H1 (cell line): ENCODE measurements around the gene CDH12. TPM values are rescaled to one million over a fixed set of nuclear protein-coding genes. Genes with fewer than 3 reads are reported as not detected.

Experiments
- CTCF ChIA-PET: fragments of 300-600 bp; sonication (Branson Sonifier 250); formaldehyde crosslinking; loops from one replicate; lab custom pipeline; 2021; ENCODE audit not compliant: partially characterized antibody; lab: Charles Lee
- POLR2A ChIA-PET: fragments of 300-600 bp; sonication (Branson Sonifier 250); formaldehyde crosslinking; loops from one replicate; lab custom pipeline; 2021; ENCODE audit warnings: inconsistent platforms; ENCODE audit not compliant: partially characterized antibody; lab: Charles Lee
- DNase-seq, 2 experiments: peaks; one replicate each; pipeline versions ENCODE4 v3.0.0 to v3.0.0-alpha.2; 2010 to 2022; ENCODE audit warnings: low spot score in 2 of 2, low read depth in 1 of 2, mixed read lengths in 1 of 2
- FAIRE-seq: peaks from 2 replicates; lab custom pipeline; 2011; peaks lifted over from hg19 to GRCh38; lab: Jason Lieb, UNC
- H2AFZ ChIP-seq: 2 replicates; pipeline ENCODE4 v1.8.1; 2012; ENCODE audit warnings: low read length, inconsistent platforms
- H2AK5ac ChIP-seq: 2 replicates; pipeline ENCODE4 v1.6.1; 2013; ENCODE audit warnings: low read depth, low read length
- H2BK120ac ChIP-seq: replicated peaks from 2 replicates; pipeline ENCODE3; 2013; ENCODE audit warnings: low read depth, low read length, inconsistent platforms
- H2BK12ac ChIP-seq: 2 replicates; pipeline ENCODE4 v1.6.1; 2013; ENCODE audit warnings: low read depth, low read length
- H2BK15ac ChIP-seq: 2 replicates; pipeline ENCODE4 v1.6.1; 2013; ENCODE audit warnings: low read length
- H2BK20ac ChIP-seq: 2 replicates; pipeline ENCODE4 v1.6.1; 2013; ENCODE audit warnings: low read length
- H2BK5ac ChIP-seq: 2 replicates; pipeline ENCODE4 v1.6.1; 2013; ENCODE audit warnings: low read depth, low read length
- H3K14ac ChIP-seq: 2 replicates; pipeline ENCODE4 v1.6.1; 2013; ENCODE audit warnings: inconsistent platforms; ENCODE audit not compliant: insufficient read length
- H3K18ac ChIP-seq: 2 replicates; pipeline ENCODE4 v1.6.1; 2013; ENCODE audit warnings: low read length; ENCODE audit errors: extremely low read depth
- H3K23ac ChIP-seq: 2 replicates; pipeline ENCODE4 v1.6.1; 2013; ENCODE audit warnings: inconsistent platforms; ENCODE audit not compliant: insufficient read length
- H3K23me2 ChIP-seq: 2 replicates; pipeline ENCODE4 v1.6.1; 2013; ENCODE audit warnings: low read depth, low read length
- H3K27ac ChIP-seq: 2 replicates; pipeline ENCODE4 v1.6.1; 2011; ENCODE audit warnings: low read depth, low read length, inconsistent platforms
- H3K27me3 ChIP-seq, 4 experiments: replicated peaks in 1 of 4; 1 replicate in 1 of 4; 2 replicates in 3 of 4; pipeline versions ENCODE4 v1.6.1 to v1.8.1; 2011 to 2013; ENCODE audit warnings: low read length in 3 of 4, mild to moderate bottlenecking in 3 of 4, inconsistent platforms in 2 of 4, mixed read lengths in 2 of 4, moderate library complexity in 1 of 4; ENCODE audit not compliant: control insufficient read depth in 3 of 4, insufficient read depth in 3 of 4; ENCODE audit errors: extremely low read depth in 1 of 4
- H3K36me3 ChIP-seq, 4 experiments: 2 replicates each; pipeline versions ENCODE4 v1.6.1 to v1.8.1; 2011 to 2013; ENCODE audit warnings: mild to moderate bottlenecking in 4 of 4, low read length in 3 of 4, moderate library complexity in 2 of 4, control low read depth in 1 of 4, inconsistent platforms in 1 of 4; ENCODE audit not compliant: insufficient read depth in 4 of 4, control insufficient read depth in 2 of 4
- H3K4ac ChIP-seq: replicated peaks from 2 replicates; pipeline ENCODE3; 2013; ENCODE audit warnings: low read length, low read depth, mixed read lengths, inconsistent platforms; ENCODE audit not compliant: insufficient read length
- H3K4me1 ChIP-seq, 4 experiments: replicated peaks in 1 of 4; 1 replicate in 1 of 4; 2 replicates in 3 of 4; pipeline versions ENCODE4 v1.6.1 to v1.8.1; 2011 to 2013; ENCODE audit warnings: low read length in 3 of 4, inconsistent platforms in 2 of 4, mixed read lengths in 1 of 4; ENCODE audit not compliant: insufficient read depth in 4 of 4, control insufficient read depth in 3 of 4
- H3K4me2 ChIP-seq, 2 experiments: 2 replicates each; pipeline versions ENCODE4 v1.6.1 to v1.8.1; 2011 to 2013; ENCODE audit warnings: low read depth in 2 of 2, low read length in 2 of 2, control low read depth in 1 of 2, inconsistent platforms in 1 of 2, mild to moderate bottlenecking in 1 of 2; ENCODE audit not compliant: insufficient read depth in 1 of 2
- H3K4me3 ChIP-seq, 4 experiments: fragments of 200-600, 300-600 bp in 1 of 4; sonication (generic), shearing (Covaris generic), sonication (Bioruptor Twin) in 1 of 4; 2 replicates each; pipeline versions ENCODE4 v1.5.1 to v1.8.1; 2011 to 2016; ENCODE audit warnings: low read length in 4 of 4, low read depth in 3 of 4, control low read depth in 2 of 4, inconsistent platforms in 2 of 4, mild to moderate bottlenecking in 2 of 4, mixed read lengths in 1 of 4, moderate library complexity in 1 of 4; ENCODE audit not compliant: insufficient read depth in 2 of 4; ENCODE audit errors: extremely low read depth in 1 of 4
- H3K56ac ChIP-seq: replicated peaks from 2 replicates; pipeline ENCODE3; 2013; ENCODE audit warnings: low read depth, mild to moderate bottlenecking, mixed read lengths, low read length, inconsistent platforms; ENCODE audit not compliant: insufficient read length
- H3K79me1 ChIP-seq: 2 replicates; pipeline ENCODE4 v1.6.1; 2013; ENCODE audit warnings: low read depth, low read length, control low read depth
- H3K79me2 ChIP-seq, 2 experiments: 2 replicates each; pipeline versions ENCODE4 v1.6.1 to v1.8.1; 2012 to 2013; ENCODE audit warnings: low read length in 2 of 2, mild to moderate bottlenecking in 2 of 2, inconsistent platforms in 1 of 2; ENCODE audit not compliant: insufficient read depth in 2 of 2, control insufficient read depth in 1 of 2
- H3K9ac ChIP-seq, 4 experiments: replicated peaks in 1 of 4; 1 replicate in 1 of 4; 2 replicates in 3 of 4; pipeline versions ENCODE4 v1.6.1 to v1.8.1; 2011 to 2013; ENCODE audit warnings: low read depth in 3 of 4, low read length in 3 of 4, control low read depth in 2 of 4, mild to moderate bottlenecking in 2 of 4, moderate library complexity in 2 of 4, inconsistent platforms in 1 of 4; ENCODE audit errors: extremely low read depth in 1 of 4
- H3K9me3 ChIP-seq, 2 experiments: 2 replicates each; pipeline versions ENCODE4 v1.6.1 to v1.8.1; 2012 to 2013; ENCODE audit warnings: mild to moderate bottlenecking in 2 of 2, moderate library complexity in 2 of 2, control low read depth in 1 of 2, inconsistent platforms in 1 of 2, low read depth in 1 of 2, low read length in 1 of 2, mixed read lengths in 1 of 2; ENCODE audit not compliant: insufficient read depth in 2 of 2
- H4K20me1 ChIP-seq, 2 experiments: replicated peaks in 1 of 2; 2 replicates each; pipeline versions ENCODE3 to v1.8.1; 2011 to 2013; ENCODE audit warnings: inconsistent platforms in 2 of 2, low read length in 2 of 2, mild to moderate bottlenecking in 1 of 2; ENCODE audit not compliant: insufficient read depth in 2 of 2, control insufficient read depth in 1 of 2
- H4K5ac ChIP-seq: 2 replicates; pipeline ENCODE4 v1.6.1; 2013; ENCODE audit warnings: low read length, low read depth, mixed read lengths, inconsistent platforms; ENCODE audit not compliant: insufficient read length
- H4K8ac ChIP-seq: 2 replicates; pipeline ENCODE4 v1.8.0; 2013; ENCODE audit warnings: mild to moderate bottlenecking, moderate library complexity, low read length, inconsistent platforms; ENCODE audit not compliant: insufficient read depth; ENCODE audit errors: extremely low read depth
- H4K91ac ChIP-seq: replicated peaks from 2 replicates; pipeline ENCODE3; 2013; ENCODE audit warnings: low read length, mixed read lengths, inconsistent platforms; ENCODE audit not compliant: insufficient read length
- BACH1 ChIP-seq: IDR thresholded peaks from 2 replicates; pipeline ENCODE4 v1.6.1; 2012; ENCODE audit warnings: low read length, improper control_type of control experiment
- KDM1A ChIP-seq: fragments of 200-600, 300-600 bp; sonication (generic); IDR thresholded peaks from 2 replicates; pipeline ENCODE4 v1.7.1; 2016; ENCODE audit warnings: mild to moderate bottlenecking, low read length, borderline replicate concordance
- NANOG ChIP-seq: IDR thresholded peaks from 2 replicates; pipeline ENCODE4 v1.6.1; 2011; ENCODE audit warnings: low read length, low read depth, mild to moderate bottlenecking, inconsistent platforms; ENCODE audit not compliant: insufficient read depth, poor library complexity, severe bottlenecking
- SP4 ChIP-seq: IDR thresholded peaks from 2 replicates; pipeline ENCODE4 v1.6.1; 2012; ENCODE audit warnings: low read length, inconsistent platforms
- TAF1 ChIP-seq: IDR thresholded peaks from 2 replicates; pipeline ENCODE4 v1.6.1; 2011; ENCODE audit warnings: mild to moderate bottlenecking, low read depth, low read length
- WGBS, 2 experiments: shearing (Covaris generic) in 1 of 2; methylation state at CpG; one replicate each; pipeline versions ENCODE4 v1.1.6 to v1.1.7; 2013 to 2015; ENCODE audit warnings: low lambda C conversion rate in 2 of 2, mixed read lengths in 2 of 2, inconsistent platforms in 1 of 2, low coverage in 1 of 2, missing lambda C conversion rate in 1 of 2; ENCODE audit not compliant: insufficient replicate concordance in 2 of 2, insufficient coverage in 1 of 2, insufficient read length in 1 of 2; ENCODE audit errors: extremely low coverage in 1 of 2, missing lambda C conversion rate in 1 of 2; 5-methylcytosine and 5-hydroxymethylcytosine counted together
- polyA plus RNA-seq, 7 experiments: library from polyadenylated mRNA; depleted of rRNA in 3 of 7; stranded (reverse) in 5 of 7; unstranded in 2 of 7; fragments of >200 nt in 5 of 7; fragments of 200-250 nt in 2 of 7; gene quantifications; 1 replicate in 5 of 7; 2 replicates in 1 of 7; 4 replicates in 1 of 7; pipeline versions ENCODE4 v1.2.1 to v1.2.3, GENCODE V29; 2011 to 2013; ENCODE audit warnings: missing spikeins in 2 of 7, mixed read lengths in 2 of 7
- total RNA-seq: library from RNA; stranded (reverse); fragmentation: NEBNext Ultra II Directional; extraction: Animal tissue kit (Norgen Biotek cat#: 25700); gene quantifications from 2 replicates; pipeline ENCODE4 v1.2.1, GENCODE V29; 2021
- TF ChIP-seq, protein P1 (sequence below): IDR thresholded peaks from 2 replicates; pipeline ENCODE4 v1.6.1; 2012; ENCODE audit warnings: inconsistent platforms

CDH12 gene
- total and polyA plus RNA-seq, 2 of the 8 experiments (the other 6 are each of a cell fraction or from before 2014, with no cell fraction given) = 0.03 TPM; not detected in 1

DNA sequence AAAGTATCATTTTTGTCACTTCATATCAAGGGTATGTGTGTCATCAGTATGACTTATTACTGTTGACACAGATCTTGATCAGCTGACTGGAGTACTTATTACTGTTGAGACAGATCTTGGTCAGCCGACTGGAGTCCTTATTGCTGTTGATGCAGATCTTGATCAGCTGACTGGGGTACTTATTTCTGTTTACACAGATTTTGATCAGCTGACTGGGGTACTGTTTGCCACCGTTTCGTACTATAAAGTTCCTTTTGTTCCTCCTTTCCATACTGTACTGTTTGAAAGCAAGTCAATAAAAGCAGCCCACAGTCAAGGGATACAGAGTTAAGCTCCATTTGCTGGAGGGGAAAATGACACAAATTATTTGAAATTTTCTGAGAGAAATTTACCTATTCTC is 347.3 kb downstream of the CDH12 start:
- Histone ChIP-seq H3K4ac (no peak overlapping the region), H3K4me1 (no peaks in the 10 kb centered on the region), H2AK5ac (no peak overlapping the region), H4K91ac (no peak overlapping the region), H4K5ac (no peak overlapping the region), H4K8ac (no peak overlapping the region), H3K79me2 (no peaks in the 10 kb centered on the region), H3K18ac (no peak overlapping the region), H3K9me3 (peaks cover 4 to 6% of the 10 kb centered on the region in 2 experiments; a peak in 2 of 4 replicates), H4K20me1 (no peaks in the 10 kb centered on the region), H2BK5ac (no peak overlapping the region), H3K27ac (no peak overlapping the region), H3K79me1 (no peaks in the 10 kb centered on the region), H3K23ac (no peak overlapping the region), H3K9ac (no peak overlapping the region), H2BK20ac (no peak overlapping the region), H3K27me3 (no peaks in the 10 kb centered on the region), H3K4me3 (no peak overlapping the region), H3K14ac (no peak overlapping the region), H3K23me2 (no peaks in the 10 kb centered on the region; the same call in 1 of the 2 replicates), H2AFZ (no peak overlapping the region), H3K36me3 (peaks cover 0 to 2% (median 0%) of the 10 kb centered on the region in 4 experiments; a peak in 1 of 8 replicates), H2BK120ac (no peak overlapping the region), H2BK12ac (no peak overlapping the region), H3K4me2 (no peak overlapping the region), H2BK15ac (no peak overlapping the region), H3K56ac (no peak overlapping the region)
- TF ChIP-seq BACH1 (no peak), TAF1 (no peak), KDM1A (no peak), NANOG (no peak), SP4 (no peak)
- TF ChIP-seq, protein P1, sequence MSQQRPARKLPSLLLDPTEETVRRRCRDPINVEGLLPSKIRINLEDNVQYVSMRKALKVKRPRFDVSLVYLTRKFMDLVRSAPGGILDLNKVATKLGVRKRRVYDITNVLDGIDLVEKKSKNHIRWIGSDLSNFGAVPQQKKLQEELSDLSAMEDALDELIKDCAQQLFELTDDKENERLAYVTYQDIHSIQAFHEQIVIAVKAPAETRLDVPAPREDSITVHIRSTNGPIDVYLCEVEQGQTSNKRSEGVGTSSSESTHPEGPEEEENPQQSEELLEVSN = no peak
- CTCF ChIA-PET = no interaction called here
- FAIRE-seq (no peak), DNase-seq (no peak)
- WGBS, 2 experiments = 65% methylated on average over 3 of the region's 3 CpGs; no CpG with 5 or more reads in 1 of the 2 experiments
- POLR2A ChIA-PET = no interaction called here
